ENCODE measurements around the gene ZNF358.

The ZNF358 gene

DNA sequence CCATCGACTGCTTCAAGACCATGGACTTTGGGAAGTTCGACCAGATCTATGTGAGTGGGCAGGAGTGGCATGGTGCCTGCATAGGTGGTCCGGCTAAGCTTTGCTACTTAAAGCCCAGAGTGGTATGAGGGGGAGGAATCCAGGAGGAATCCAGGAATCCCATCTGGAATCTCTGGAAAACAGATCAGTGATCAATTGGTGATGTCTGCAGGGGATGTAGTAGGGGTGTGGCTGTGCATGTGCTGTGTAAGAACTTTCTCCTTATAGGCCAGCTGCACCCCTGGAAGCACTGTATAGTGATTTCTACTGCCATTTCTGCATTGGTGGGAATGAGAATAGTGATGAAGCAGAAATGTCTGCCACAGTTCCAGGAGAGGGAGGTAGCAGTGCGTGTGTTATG lies 43.2 kb downstream of the ZNF358 start:
- no peaks in the 10 kb centered on the region for H3K27me3 Mint-ChIP-seq (ENCODE audit: low read depth, poor library complexity)

DNA sequence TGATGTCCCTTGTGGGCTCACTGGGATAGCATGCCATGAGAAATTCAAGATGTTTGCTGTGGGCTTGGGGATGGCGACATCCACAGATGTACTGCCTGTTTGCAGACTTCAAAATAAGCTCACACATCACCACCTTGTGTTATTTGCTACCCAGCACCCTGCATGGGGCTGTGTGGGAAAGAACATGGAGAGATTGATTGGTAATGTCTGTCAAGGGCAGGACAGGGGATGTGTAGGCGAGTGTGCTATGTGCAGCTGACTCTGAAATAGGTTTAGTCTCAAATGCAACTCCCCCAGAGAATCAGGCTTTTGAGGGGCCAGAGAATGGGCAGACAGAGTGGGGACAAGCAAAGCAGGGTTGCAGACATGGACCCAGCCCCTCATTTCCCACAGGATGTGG lies 44.4 kb downstream of the ZNF358 start:
- TF ChIP-seq, protein P1, sequence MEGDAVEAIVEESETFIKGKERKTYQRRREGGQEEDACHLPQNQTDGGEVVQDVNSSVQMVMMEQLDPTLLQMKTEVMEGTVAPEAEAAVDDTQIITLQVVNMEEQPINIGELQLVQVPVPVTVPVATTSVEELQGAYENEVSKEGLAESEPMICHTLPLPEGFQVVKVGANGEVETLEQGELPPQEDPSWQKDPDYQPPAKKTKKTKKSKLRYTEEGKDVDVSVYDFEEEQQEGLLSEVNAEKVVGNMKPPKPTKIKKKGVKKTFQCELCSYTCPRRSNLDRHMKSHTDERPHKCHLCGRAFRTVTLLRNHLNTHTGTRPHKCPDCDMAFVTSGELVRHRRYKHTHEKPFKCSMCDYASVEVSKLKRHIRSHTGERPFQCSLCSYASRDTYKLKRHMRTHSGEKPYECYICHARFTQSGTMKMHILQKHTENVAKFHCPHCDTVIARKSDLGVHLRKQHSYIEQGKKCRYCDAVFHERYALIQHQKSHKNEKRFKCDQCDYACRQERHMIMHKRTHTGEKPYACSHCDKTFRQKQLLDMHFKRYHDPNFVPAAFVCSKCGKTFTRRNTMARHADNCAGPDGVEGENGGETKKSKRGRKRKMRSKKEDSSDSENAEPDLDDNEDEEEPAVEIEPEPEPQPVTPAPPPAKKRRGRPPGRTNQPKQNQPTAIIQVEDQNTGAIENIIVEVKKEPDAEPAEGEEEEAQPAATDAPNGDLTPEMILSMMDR (IDR thresholded peaks at IDR 0.05): no peak
- H3K4me3 Mint-ChIP-seq: no peak overlapping the region
- no peak for DNase-seq
- peaks cover 37% of the 10 kb centered on the region for H3K36me3 Mint-ChIP-seq (ENCODE audit: low read depth)
- no peaks in the 10 kb centered on the region for H3K27me3 Mint-ChIP-seq (ENCODE audit: low read depth, poor library complexity)
- H3K4me1 Mint-ChIP-seq: no peaks in the 10 kb centered on the region
- H3K27ac Mint-ChIP-seq: no peak overlapping the region
- no peaks in the 10 kb centered on the region for H3K9me3 Mint-ChIP-seq

More for the DNA sequence above, 43.2 kb downstream of the ZNF358 start:
- TF ChIP-seq, protein P1 (IDR thresholded peaks at IDR 0.05): no peak
- Mint-ChIP-seq H3K4me3 (no peak overlapping the region), H3K27ac (no peak overlapping the region), H3K4me1 (no peaks in the 10 kb centered on the region), H3K36me3 (ENCODE audit: low read depth) (peaks cover 38% of the 10 kb centered on the region), H3K9me3 (no peaks in the 10 kb centered on the region)
- no peak for DNase-seq

DNA sequence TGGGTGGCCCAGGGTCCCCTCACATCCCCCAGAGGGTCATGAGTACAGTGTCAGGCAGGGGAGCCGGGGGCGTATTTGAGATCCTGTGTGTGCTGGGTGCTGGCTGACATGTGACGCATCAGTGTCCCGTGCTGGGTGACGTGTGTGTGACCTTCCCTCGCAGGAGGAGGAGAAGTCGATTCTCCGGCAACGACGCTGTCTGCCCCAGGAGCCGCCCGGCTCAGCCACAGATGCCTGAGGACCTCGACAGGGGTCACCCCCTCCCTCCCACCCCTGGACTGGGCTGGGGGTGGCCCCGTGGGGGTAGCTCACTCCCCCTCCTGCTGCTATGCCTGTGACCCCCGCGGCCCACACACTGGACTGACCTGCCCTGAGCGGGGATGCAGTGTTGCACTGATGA lies 45.4 kb downstream of the ZNF358 start:
- TF ChIP-seq, protein P1 (IDR thresholded peaks at IDR 0.05): no peak
- H3K4me3 Mint-ChIP-seq: no peak overlapping the region
- H3K4me1 Mint-ChIP-seq: no peaks in the 10 kb centered on the region
- H3K9me3 Mint-ChIP-seq: no peaks in the 10 kb centered on the region
- no peak overlapping the region for H3K27ac Mint-ChIP-seq
- H3K36me3 Mint-ChIP-seq (ENCODE audit: low read depth): peaks cover 30% of the 10 kb centered on the region
- no peak for DNase-seq
- no peaks in the 10 kb centered on the region for H3K27me3 Mint-ChIP-seq (ENCODE audit: low read depth, poor library complexity)

DNA sequence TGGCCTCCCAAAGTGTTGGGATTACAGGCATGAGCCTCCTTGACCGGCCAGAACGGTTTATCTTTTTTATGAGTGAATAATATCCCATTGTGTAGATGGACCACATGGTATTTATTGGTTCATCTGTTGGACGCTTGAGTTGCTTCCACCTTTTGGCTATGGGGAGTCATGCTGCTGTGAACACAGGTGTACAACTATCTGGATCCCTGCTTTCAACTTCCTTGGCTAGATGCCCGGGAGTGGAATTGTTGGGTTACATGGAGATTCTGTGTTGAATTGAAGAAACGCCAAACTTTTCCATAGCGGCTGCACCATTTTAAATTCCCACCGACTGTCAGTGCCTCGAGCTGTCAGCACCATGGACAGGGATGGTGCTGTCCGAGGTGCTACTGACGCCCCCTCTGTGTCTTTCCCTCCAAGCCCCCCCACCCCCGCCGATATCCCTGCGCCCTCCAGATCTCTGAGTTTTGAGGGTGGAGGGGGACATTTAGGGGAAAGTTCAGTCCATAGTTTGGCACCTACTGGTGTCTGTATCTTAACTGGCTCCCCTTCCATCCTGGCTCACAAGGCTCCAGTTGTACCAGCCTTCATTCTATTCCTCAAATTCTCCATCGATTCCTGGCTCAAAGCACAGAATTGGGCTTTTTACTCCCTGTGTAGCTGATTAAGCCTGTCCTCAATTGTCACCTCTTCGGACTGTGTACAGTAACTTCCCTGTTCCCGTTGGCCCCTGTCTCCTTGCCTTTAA lies 46.9 kb downstream of the ZNF358 start:
- TF ChIP-seq, protein P1 (IDR thresholded peaks at IDR 0.05): no peak
- Mint-ChIP-seq H3K27ac (no peak overlapping the region), H3K27me3 (ENCODE audit: low read depth, poor library complexity) (no peaks in the 10 kb centered on the region), H3K36me3 (ENCODE audit: low read depth) (peaks cover 25% of the 10 kb centered on the region), H3K9me3 (no peaks in the 10 kb centered on the region), H3K4me1 (no peaks in the 10 kb centered on the region), H3K4me3 (no peak overlapping the region)
- DNase-seq: peak; percentile 68

DNA sequence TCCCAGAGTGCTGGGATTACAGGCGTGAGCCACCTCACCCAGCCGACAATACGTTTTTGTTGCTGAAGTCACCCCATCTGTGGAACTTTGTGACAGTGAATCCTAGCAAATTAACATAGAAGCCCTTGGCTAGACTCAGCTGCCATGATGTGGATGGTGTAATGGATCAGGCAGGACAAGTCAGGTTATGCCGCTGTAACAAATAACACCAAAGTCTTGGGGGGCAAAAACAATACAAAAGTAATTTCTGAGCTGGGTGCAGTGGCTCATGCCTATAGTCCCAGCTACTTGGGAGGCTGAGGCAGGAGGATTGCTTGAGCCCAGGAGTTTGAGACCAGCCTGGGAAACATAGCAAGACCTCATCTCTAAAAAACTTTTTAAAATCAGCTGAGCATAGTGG lies 49.0 kb downstream of the ZNF358 start:
- Mint-ChIP-seq H3K27ac (no peak overlapping the region), H3K4me3 (no peak overlapping the region), H3K4me1 (no peaks in the 10 kb centered on the region), H3K27me3 (ENCODE audit: low read depth, poor library complexity) (peaks cover 7% of the 10 kb centered on the region), H3K9me3 (no peaks in the 10 kb centered on the region), H3K36me3 (ENCODE audit: low read depth) (peaks cover 10% of the 10 kb centered on the region)
- TF ChIP-seq, protein P1 (IDR thresholded peaks at IDR 0.05): no peak
- no peak for DNase-seq

DNA sequence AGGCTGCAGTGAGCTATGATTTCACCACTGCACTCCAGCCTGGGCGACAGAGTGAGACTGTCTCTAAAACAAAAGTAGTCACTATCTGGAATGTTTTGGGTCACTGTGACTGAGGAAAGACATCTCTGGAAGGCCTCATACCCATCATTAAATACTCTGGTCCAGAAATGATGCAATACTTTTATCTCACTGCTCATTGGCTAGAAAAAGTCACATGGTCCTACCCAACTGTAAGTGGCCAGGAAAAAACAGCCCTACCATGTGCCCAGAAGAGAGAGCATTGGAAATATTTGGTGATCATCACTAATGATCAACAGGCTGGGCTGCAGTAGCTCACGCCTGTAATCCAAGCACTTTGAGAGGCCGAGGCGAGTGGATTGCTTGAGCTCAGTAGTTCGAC lies 49.4 kb downstream of the ZNF358 start:
- DNase-seq: no peak
- Mint-ChIP-seq H3K9me3 (no peaks in the 10 kb centered on the region), H3K4me1 (no peaks in the 10 kb centered on the region), H3K27me3 (ENCODE audit: low read depth, poor library complexity) (peaks cover 9% of the 10 kb centered on the region), H3K27ac (no peak overlapping the region), H3K36me3 (ENCODE audit: low read depth) (peaks cover 6% of the 10 kb centered on the region), H3K4me3 (no peak overlapping the region)
- TF ChIP-seq, protein P1 (IDR thresholded peaks at IDR 0.05): no peak
